OCI-LY7 (cell line): ENCODE data around the gene ANKRD44.

Experiments
- CTCF ChIP-seq: fragments of 200-600 bp; sonication (generic); conservative IDR thresholded peaks from 2 replicates; pipeline ENCODE4 v1.5.1; 2014; ENCODE audit warnings: mild to moderate bottlenecking, antibody characterized with exemption, low read length, moderate library complexity, mixed read lengths
- EZH2phosphoT487 ChIP-seq: fragments of 200-600 bp; sonication (generic); IDR thresholded peaks from 2 replicates; pipeline ENCODE4 v1.6.1; 2018; ENCODE audit warnings: low read depth, borderline replicate concordance, mild to moderate bottlenecking, mixed run types, antibody characterized with exemption, low read length, moderate library complexity, mixed read lengths

GRCh38 chr2:197248001-197248401 is 62.6 kb downstream of the ANKRD44 start:
- TF ChIP-seq CTCF (no peak), EZH2phosphoT487 (no peak)
